Measurements from ENCODE around the gene PPP6R2.

Gene PPP6R2

GRCh38 chr22:50300620-50301257 is 42.4 kb upstream of the PPP6R2 start:
- Histone ChIP-seq H3K9me3 (ENCODE audit: control insufficient read depth, low read length) (no peaks in the 10 kb centered on the region), H3K36me3 (ENCODE audit: control insufficient read depth, insufficient read depth, low read length) (no peaks in the 10 kb centered on the region), H3K27ac (ENCODE audit: insufficient read depth, low read depth, low read length, poor library complexity, severe bottlenecking) (no peak overlapping the region), H3K4me1 (ENCODE audit: control insufficient read depth, insufficient read depth, low read length) (peaks cover 41% of the 10 kb centered on the region), H3K27me3 (ENCODE audit: control insufficient read depth, insufficient read depth, low read length, poor library complexity, severe bottlenecking) (peaks cover 10% of the 10 kb centered on the region), H3K4me3 (ENCODE audit: insufficient read depth, low read depth, low read length) (no peak overlapping the region)
- WGBS, 2 experiments = 70 to 72% methylated on average over 14 of the region's 14 CpGs

- Histone ChIP-seq H3K9me3 (ENCODE audit: control insufficient read depth, low read length) (no peaks in the 10 kb centered on the region), H3K36me3 (ENCODE audit: control insufficient read depth, insufficient read depth, low read length) (no peaks in the 10 kb centered on the region), H3K4me3 (ENCODE audit: insufficient read depth, low read depth, low read length) (no peak overlapping the region), H3K27ac (ENCODE audit: insufficient read depth, low read depth, low read length, poor library complexity, severe bottlenecking) (no peak overlapping the region), H3K4me1 (ENCODE audit: control insufficient read depth, insufficient read depth, low read length) (peaks cover 42% of the 10 kb centered on the region), H3K27me3 (ENCODE audit: control insufficient read depth, insufficient read depth, low read length, poor library complexity, severe bottlenecking) (peaks cover 10% of the 10 kb centered on the region)
- 89 to 93% methylated on average over 17 of the region's 17 CpGs for WGBS, 2 experiments
These were observed 41.5 kb upstream of the PPP6R2 start for GRCh38 chr22:50301581-50301991.

- Histone ChIP-seq H3K36me3 (ENCODE audit: control insufficient read depth, insufficient read depth, low read length) (no peaks in the 10 kb centered on the region), H3K27me3 (ENCODE audit: control insufficient read depth, insufficient read depth, low read length, poor library complexity, severe bottlenecking) (peaks cover 10% of the 10 kb centered on the region), H3K4me3 (ENCODE audit: insufficient read depth, low read depth, low read length) (no peak overlapping the region), H3K9me3 (ENCODE audit: control insufficient read depth, low read length) (no peaks in the 10 kb centered on the region), H3K4me1 (ENCODE audit: control insufficient read depth, insufficient read depth, low read length) (peaks cover 42% of the 10 kb centered on the region), H3K27ac (ENCODE audit: insufficient read depth, low read depth, low read length, poor library complexity, severe bottlenecking) (no peak overlapping the region)
- WGBS, 2 experiments = 84% methylated on average over 9 of the region's 9 CpGs
These were observed 41.0 kb upstream of the PPP6R2 start for GRCh38 chr22:50302041-50302541.

DNA sequence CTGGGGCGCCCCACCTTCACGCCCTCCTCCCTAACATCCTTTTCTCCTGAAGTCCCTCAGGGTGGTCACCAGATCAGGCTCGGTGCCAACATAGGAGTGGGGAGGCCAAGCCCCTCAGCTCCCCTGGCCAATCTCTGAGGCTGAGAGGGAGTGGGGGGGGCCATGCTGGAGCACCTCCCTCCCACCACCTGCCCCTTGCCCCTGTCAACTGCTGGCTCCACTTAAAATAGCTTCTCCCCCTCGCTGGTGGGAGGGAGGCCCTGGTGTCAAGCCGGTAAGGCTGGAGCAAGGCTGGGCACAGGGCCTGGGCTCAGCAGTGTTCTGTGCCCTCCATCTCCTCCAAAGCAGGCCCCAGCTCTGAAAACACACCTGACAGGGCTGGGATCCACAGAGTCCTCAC is 40.6 kb upstream of the PPP6R2 start:
- 75 to 83% methylated on average over 5 of the region's 5 CpGs for WGBS, 2 experiments
- Histone ChIP-seq H3K36me3 (ENCODE audit: control insufficient read depth, insufficient read depth, low read length) (no peaks in the 10 kb centered on the region), H3K9me3 (ENCODE audit: control insufficient read depth, low read length) (no peaks in the 10 kb centered on the region), H3K4me1 (ENCODE audit: control insufficient read depth, insufficient read depth, low read length) (peaks cover 37% of the 10 kb centered on the region), H3K27me3 (ENCODE audit: control insufficient read depth, insufficient read depth, low read length, poor library complexity, severe bottlenecking) (peaks cover 10% of the 10 kb centered on the region), H3K27ac (ENCODE audit: insufficient read depth, low read depth, low read length, poor library complexity, severe bottlenecking) (no peak overlapping the region), H3K4me3 (ENCODE audit: insufficient read depth, low read depth, low read length) (no peak overlapping the region)

DNA sequence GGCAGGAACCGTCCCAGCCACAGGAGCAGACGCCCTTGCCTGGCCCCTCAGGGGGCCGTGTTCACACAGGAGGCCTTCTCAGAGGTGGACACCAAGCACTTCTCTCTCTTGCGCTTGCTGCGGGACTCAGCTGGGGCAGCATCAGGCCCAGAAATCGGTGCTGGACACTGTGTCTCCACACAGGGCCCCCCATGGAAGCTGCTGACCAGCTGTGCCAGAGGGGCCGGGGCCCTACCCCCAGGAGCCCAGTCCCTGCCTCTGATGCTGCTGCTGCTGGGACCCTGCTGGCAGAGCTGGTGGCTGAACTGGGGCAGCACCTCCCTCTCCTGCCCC is 39.6 kb upstream of the PPP6R2 start:
- Histone ChIP-seq H3K4me1 (ENCODE audit: control insufficient read depth, insufficient read depth, low read length) (peaks cover 42% of the 10 kb centered on the region), H3K27me3 (ENCODE audit: control insufficient read depth, insufficient read depth, low read length, poor library complexity, severe bottlenecking) (peaks cover 10% of the 10 kb centered on the region), H3K4me3 (ENCODE audit: insufficient read depth, low read depth, low read length) (no peak overlapping the region), H3K9me3 (ENCODE audit: control insufficient read depth, low read length) (no peaks in the 10 kb centered on the region), H3K36me3 (ENCODE audit: control insufficient read depth, insufficient read depth, low read length) (no peaks in the 10 kb centered on the region), H3K27ac (ENCODE audit: insufficient read depth, low read depth, low read length, poor library complexity, severe bottlenecking) (no peak overlapping the region)
- 88 to 91% methylated on average over 7 of the region's 7 CpGs for WGBS, 2 experiments

DNA sequence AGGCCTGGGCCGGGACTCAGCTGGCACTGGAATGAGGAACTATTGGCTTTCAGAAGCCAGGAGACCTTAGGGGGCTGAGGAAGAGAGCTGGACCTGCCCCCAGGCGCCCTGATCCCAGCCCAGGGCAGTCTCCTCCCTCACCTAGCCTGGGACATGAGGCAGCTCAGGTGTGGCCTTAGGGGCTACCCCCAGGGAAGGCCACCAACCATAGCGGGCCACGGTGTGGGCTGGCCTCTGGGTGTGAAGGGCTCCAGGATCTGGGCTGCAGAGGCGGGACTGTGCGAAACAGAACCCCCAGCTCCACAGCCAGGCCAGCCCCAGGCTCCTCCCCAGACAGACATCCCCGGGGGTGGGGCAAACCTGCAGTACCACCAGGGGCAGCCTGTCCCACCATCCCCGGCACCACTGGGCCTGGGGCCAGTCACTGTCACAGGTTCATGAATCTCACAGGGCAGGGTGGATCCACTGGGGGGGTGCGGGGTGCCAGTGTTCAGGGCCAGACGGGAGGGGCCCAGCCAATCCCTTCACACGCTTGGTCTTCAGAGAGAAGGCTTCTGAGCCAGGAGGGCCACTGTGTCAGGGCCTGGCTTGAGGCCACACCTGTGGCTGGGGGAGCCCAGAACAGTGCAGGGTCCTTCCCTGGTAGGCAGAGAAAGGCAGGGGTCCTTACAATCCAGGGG is 39.1 kb upstream of the PPP6R2 start:
- Histone ChIP-seq H3K4me3 (ENCODE audit: insufficient read depth, low read depth, low read length) (no peak overlapping the region), H3K36me3 (ENCODE audit: control insufficient read depth, insufficient read depth, low read length) (no peaks in the 10 kb centered on the region), H3K9me3 (ENCODE audit: control insufficient read depth, low read length) (no peaks in the 10 kb centered on the region), H3K4me1 (ENCODE audit: control insufficient read depth, insufficient read depth, low read length) (peaks cover 44% of the 10 kb centered on the region), H3K27me3 (ENCODE audit: control insufficient read depth, insufficient read depth, low read length, poor library complexity, severe bottlenecking) (peaks cover 10% of the 10 kb centered on the region), H3K27ac (ENCODE audit: insufficient read depth, low read depth, low read length, poor library complexity, severe bottlenecking) (no peak overlapping the region)
- 74% methylated on average over 11 of the region's 11 CpGs for WGBS, 2 experiments

GRCh38 chr22:50304528-50305392 is 38.4 kb upstream of the PPP6R2 start:
- no peaks in the 10 kb centered on the region for H3K36me3 ChIP-seq (ENCODE audit: control insufficient read depth, insufficient read depth, low read length)
- H3K9me3 ChIP-seq (ENCODE audit: control insufficient read depth, low read length) = no peaks in the 10 kb centered on the region
- H3K4me1 ChIP-seq (ENCODE audit: control insufficient read depth, insufficient read depth, low read length) = peaks cover 48% of the 10 kb centered on the region
- no peak overlapping the region for H3K27ac ChIP-seq (ENCODE audit: insufficient read depth, low read depth, low read length, poor library complexity, severe bottlenecking)
- WGBS, 2 experiments = 85 to 91% methylated on average over 21 to 22 of the region's 22 CpGs
- H3K4me3 ChIP-seq (ENCODE audit: insufficient read depth, low read depth, low read length) = no peak overlapping the region
- H3K27me3 ChIP-seq (ENCODE audit: control insufficient read depth, insufficient read depth, low read length, poor library complexity, severe bottlenecking) = peaks cover 5% of the 10 kb centered on the region

DNA sequence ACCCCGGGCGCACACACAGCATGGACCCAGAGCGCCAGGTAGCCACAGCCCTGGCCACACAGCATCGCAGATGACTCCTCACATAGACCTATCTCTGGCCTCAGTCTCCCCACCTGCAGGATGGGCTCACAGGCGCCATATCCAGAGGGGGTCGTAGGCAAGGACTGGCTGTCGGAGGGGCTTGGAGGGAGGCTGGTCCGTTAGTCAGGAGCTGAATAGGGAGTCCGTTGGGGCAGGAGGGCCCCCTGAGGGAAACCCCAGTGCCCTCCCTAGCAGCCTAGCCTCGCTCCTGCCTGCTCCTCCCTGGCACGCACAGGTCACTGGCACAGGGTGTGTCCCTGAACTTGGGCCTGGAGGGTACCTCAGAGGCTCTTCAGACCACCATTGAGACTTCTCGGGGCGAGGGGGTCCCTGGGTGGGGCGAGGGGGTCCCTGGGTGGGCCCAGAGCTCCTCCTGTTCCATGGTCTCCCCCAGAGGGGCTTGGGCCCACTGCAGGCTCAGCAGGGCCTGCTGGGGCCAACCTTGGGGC is 37.7 kb upstream of the PPP6R2 start:
- Histone ChIP-seq H3K4me1 (ENCODE audit: control insufficient read depth, insufficient read depth, low read length) (peaks cover 46% of the 10 kb centered on the region), H3K27me3 (ENCODE audit: control insufficient read depth, insufficient read depth, low read length, poor library complexity, severe bottlenecking) (no peaks in the 10 kb centered on the region), H3K36me3 (ENCODE audit: control insufficient read depth, insufficient read depth, low read length) (no peaks in the 10 kb centered on the region), H3K9me3 (ENCODE audit: control insufficient read depth, low read length) (no peaks in the 10 kb centered on the region), H3K27ac (ENCODE audit: insufficient read depth, low read depth, low read length, poor library complexity, severe bottlenecking) (no peak overlapping the region), H3K4me3 (ENCODE audit: insufficient read depth, low read depth, low read length) (peak overlapping the region; percentile 91)
- 84 to 86% methylated on average over 14 of the region's 14 CpGs for WGBS, 2 experiments

DNA sequence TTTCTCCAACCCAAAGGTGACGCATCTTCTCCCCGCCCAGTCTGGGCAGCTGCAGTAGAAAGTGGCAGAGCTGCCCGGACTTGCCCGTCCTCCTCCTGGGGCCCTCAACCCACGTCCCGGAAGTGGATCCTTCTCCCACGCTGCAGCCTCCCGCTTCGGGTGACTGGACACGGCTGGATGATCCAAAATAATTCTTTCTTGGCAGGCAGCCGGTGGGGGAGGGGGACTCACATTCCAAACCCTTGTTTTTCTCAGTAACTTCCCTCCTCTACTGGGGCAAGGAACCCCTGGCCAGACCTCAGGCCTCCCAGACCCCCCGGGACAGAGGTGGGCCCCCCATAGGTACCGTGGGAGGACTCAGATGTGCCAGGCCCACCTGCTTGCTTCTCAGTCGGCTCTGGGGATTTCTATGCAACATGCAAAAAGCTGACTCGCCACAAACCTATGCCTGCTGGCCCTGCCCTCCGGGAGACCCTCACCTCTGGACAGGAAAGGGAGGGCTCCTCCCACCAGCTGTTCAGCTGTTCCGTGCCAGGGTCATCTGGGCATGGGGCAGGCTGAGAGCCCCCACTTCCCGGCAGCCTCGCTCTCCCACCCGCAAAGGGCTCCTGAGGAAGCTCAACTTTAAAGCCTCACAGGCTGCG is 37.1 kb upstream of the PPP6R2 start:
- 22% methylated on average over 21 of the region's 21 CpGs for WGBS, 2 experiments
- Histone ChIP-seq H3K4me3 (ENCODE audit: insufficient read depth, low read depth, low read length) (peak overlapping the region; percentile 91), H3K9me3 (ENCODE audit: control insufficient read depth, low read length) (no peaks in the 10 kb centered on the region), H3K36me3 (ENCODE audit: control insufficient read depth, insufficient read depth, low read length) (no peaks in the 10 kb centered on the region), H3K27me3 (ENCODE audit: control insufficient read depth, insufficient read depth, low read length, poor library complexity, severe bottlenecking) (no peaks in the 10 kb centered on the region), H3K27ac (ENCODE audit: insufficient read depth, low read depth, low read length, poor library complexity, severe bottlenecking) (no peak overlapping the region), H3K4me1 (ENCODE audit: control insufficient read depth, insufficient read depth, low read length) (peaks cover 41% of the 10 kb centered on the region)

Measured in ectodermal cell (in vitro differentiated cells).